ENCODE measurements around the gene GLIS1.

Gene GLIS1

DNA sequence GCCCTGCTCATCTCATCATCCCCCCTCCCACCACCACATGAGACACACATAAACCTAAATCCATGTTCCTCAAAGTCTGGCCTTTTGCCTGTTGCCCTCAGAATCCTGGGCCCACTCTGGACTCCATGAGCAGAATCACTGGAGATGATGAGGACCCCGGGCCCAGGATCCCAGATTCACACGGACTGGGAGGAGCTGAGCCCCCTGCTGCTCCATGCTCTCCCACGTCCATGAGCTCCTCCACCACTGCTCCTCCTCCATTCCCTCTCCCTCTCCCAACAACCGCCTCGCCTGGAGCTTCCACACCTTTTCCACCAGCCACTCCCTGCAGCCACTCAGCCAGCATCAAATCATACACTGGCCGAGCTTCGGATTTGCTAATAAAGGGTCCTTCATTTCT is 47.6 kb downstream of the GLIS1 start:
- no peaks in the 10 kb centered on the region for H4K20me1 ChIP-seq (ENCODE audit: insufficient read depth, low read length)
- H3K9ac ChIP-seq (ENCODE audit: low read length) = no peak overlapping the region
- H2AFZ ChIP-seq (ENCODE audit: low read length) = no peak overlapping the region
- H3K27me3 ChIP-seq (replicated peaks; ENCODE audit: insufficient read depth, low read length) = no peaks in the 10 kb centered on the region
- no peaks in the 10 kb centered on the region for H3K36me3 ChIP-seq (replicated peaks; ENCODE audit: insufficient read depth, low read length)
- no peaks in the 10 kb centered on the region for H3K9me3 ChIP-seq (replicated peaks; ENCODE audit: insufficient read depth, low read length)
- H3K4me2 ChIP-seq (ENCODE audit: low read depth, low read length) = no peak overlapping the region
- no peak overlapping the region for H3K27ac ChIP-seq (ENCODE audit: low read length)
- no peak overlapping the region for H3K4me3 ChIP-seq (ENCODE audit: low read length)
- H3K4me1 ChIP-seq (ENCODE audit: low read length) = no peaks in the 10 kb centered on the region
- no peaks in the 10 kb centered on the region for H3K9me2 ChIP-seq (replicated peaks; ENCODE audit: insufficient read depth, low read length)
- H3K79me2 ChIP-seq (ENCODE audit: low read length) = no peaks in the 10 kb centered on the region
- H3F3A ChIP-seq (ENCODE audit: insufficient read depth, low read length) = no peaks in the 10 kb centered on the region
- no peak for DNase-seq
- no peak for TF ChIP-seq EZH2 (optimal IDR thresholded peaks at IDR 0.05; ENCODE audit: low read depth, low read length)
- TF ChIP-seq EZH2phosphoT487 (IDR thresholded peaks at IDR 0.05; ENCODE audit: low read length) = no peak
- TF ChIP-seq, protein P1, sequence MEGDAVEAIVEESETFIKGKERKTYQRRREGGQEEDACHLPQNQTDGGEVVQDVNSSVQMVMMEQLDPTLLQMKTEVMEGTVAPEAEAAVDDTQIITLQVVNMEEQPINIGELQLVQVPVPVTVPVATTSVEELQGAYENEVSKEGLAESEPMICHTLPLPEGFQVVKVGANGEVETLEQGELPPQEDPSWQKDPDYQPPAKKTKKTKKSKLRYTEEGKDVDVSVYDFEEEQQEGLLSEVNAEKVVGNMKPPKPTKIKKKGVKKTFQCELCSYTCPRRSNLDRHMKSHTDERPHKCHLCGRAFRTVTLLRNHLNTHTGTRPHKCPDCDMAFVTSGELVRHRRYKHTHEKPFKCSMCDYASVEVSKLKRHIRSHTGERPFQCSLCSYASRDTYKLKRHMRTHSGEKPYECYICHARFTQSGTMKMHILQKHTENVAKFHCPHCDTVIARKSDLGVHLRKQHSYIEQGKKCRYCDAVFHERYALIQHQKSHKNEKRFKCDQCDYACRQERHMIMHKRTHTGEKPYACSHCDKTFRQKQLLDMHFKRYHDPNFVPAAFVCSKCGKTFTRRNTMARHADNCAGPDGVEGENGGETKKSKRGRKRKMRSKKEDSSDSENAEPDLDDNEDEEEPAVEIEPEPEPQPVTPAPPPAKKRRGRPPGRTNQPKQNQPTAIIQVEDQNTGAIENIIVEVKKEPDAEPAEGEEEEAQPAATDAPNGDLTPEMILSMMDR (IDR thresholded peaks at IDR 0.05; ENCODE audit: low read length) = no peak

DNA sequence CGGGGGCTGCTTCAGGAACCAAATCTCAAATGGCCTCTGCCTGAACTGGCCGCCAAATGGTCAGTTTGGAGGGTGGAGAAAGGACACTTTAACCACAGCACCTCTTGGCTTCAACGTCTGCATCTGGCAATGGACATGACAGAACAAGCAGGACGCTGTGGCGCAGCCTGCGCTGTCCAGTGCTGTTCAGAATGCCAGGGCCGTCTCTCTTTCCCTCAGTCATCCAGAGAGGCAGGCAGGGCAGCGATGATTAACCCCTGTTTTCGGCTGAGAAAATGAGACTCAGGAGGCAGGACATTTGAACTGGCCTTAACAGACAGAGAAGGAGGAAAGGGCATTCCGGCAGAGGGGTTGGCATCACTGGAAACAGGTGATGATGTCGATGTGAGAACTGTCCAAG is 48.6 kb downstream of the GLIS1 start:
- no peaks in the 10 kb centered on the region for H3K27me3 ChIP-seq (replicated peaks; ENCODE audit: insufficient read depth, low read length)
- H2AFZ ChIP-seq (ENCODE audit: low read length) = no peak overlapping the region
- no peaks in the 10 kb centered on the region for H3K79me2 ChIP-seq (ENCODE audit: low read length)
- H3K4me3 ChIP-seq (ENCODE audit: low read length) = no peak overlapping the region
- no peaks in the 10 kb centered on the region for H3K9me2 ChIP-seq (replicated peaks; ENCODE audit: insufficient read depth, low read length)
- no peaks in the 10 kb centered on the region for H3K4me1 ChIP-seq (ENCODE audit: low read length)
- DNase-seq = no peak
- H3K27ac ChIP-seq (ENCODE audit: low read length) = no peak overlapping the region
- no peak overlapping the region for H3K9ac ChIP-seq (ENCODE audit: low read length)
- no peaks in the 10 kb centered on the region for H4K20me1 ChIP-seq (ENCODE audit: insufficient read depth, low read length)
- no peaks in the 10 kb centered on the region for H3K9me3 ChIP-seq (replicated peaks; ENCODE audit: insufficient read depth, low read length)
- H3K4me2 ChIP-seq (ENCODE audit: low read depth, low read length) = no peak overlapping the region
- no peaks in the 10 kb centered on the region for H3K36me3 ChIP-seq (replicated peaks; ENCODE audit: insufficient read depth, low read length)
- H3F3A ChIP-seq (ENCODE audit: insufficient read depth, low read length) = no peaks in the 10 kb centered on the region
- TF ChIP-seq, protein P1 (IDR thresholded peaks at IDR 0.05; ENCODE audit: low read length) = no peak
- no peak for TF ChIP-seq EZH2 (optimal IDR thresholded peaks at IDR 0.05; ENCODE audit: low read depth, low read length)
- no peak for TF ChIP-seq EZH2phosphoT487 (IDR thresholded peaks at IDR 0.05; ENCODE audit: low read length)

DNA sequence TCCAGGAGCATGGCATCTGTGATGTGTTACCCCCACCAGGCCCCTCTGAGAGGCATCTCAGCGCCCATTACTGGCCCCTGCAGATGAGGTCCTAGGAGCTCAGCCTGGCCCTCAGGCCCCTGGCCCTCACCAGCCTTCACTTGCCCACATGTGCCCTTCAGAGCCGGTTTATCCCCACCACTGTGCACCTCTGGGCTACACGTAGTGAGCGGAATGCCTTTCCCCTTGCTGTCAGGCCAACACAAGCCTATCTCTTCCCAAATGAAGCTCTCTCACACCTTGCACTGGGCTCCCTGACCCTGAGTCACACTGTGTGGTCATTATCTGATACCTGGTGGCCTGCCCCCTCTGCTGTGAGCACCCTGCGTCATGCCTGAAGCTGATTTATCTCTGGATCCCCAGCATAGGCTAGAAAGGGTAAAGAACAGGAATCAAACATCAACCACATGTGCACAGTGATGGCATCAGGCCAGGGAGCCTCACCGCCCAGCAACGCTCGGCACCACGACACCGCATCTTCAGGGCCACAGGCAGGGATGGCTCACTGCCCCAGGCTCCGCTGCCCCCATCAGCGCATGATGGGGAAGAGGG is 49.1 kb downstream of the GLIS1 start:
- H3K9ac ChIP-seq (ENCODE audit: low read length) = no peak overlapping the region
- H3K27ac ChIP-seq (ENCODE audit: low read length) = no peak overlapping the region
- no peak for DNase-seq
- no peaks in the 10 kb centered on the region for H3K9me3 ChIP-seq (replicated peaks; ENCODE audit: insufficient read depth, low read length)
- no peaks in the 10 kb centered on the region for H3K4me1 ChIP-seq (ENCODE audit: low read length)
- no peaks in the 10 kb centered on the region for H3F3A ChIP-seq (ENCODE audit: insufficient read depth, low read length)
- H2AFZ ChIP-seq (ENCODE audit: low read length) = no peak overlapping the region
- H3K4me2 ChIP-seq (ENCODE audit: low read depth, low read length) = no peak overlapping the region
- H3K79me2 ChIP-seq (ENCODE audit: low read length) = no peaks in the 10 kb centered on the region
- no peaks in the 10 kb centered on the region for H3K27me3 ChIP-seq (replicated peaks; ENCODE audit: insufficient read depth, low read length)
- H3K9me2 ChIP-seq (replicated peaks; ENCODE audit: insufficient read depth, low read length) = no peaks in the 10 kb centered on the region
- no peaks in the 10 kb centered on the region for H3K36me3 ChIP-seq (replicated peaks; ENCODE audit: insufficient read depth, low read length)
- no peaks in the 10 kb centered on the region for H4K20me1 ChIP-seq (ENCODE audit: insufficient read depth, low read length)
- H3K4me3 ChIP-seq (ENCODE audit: low read length) = no peak overlapping the region
- TF ChIP-seq, protein P1 (IDR thresholded peaks at IDR 0.05; ENCODE audit: low read length) = no peak
- no peak for TF ChIP-seq EZH2phosphoT487 (IDR thresholded peaks at IDR 0.05; ENCODE audit: low read length)
- no peak for TF ChIP-seq EZH2 (optimal IDR thresholded peaks at IDR 0.05; ENCODE audit: low read depth, low read length)
